Thoracic aorta (tissue), 2 donors: Measurements from ENCODE around the gene NEURL1. TPM values are rescaled to one million over a fixed set of nuclear protein-coding genes. Genes with fewer than 3 reads are reported as not detected.

Source experiments
- ATAC-seq: fragments of 150-250 bp; one replicate; pipeline ENCODE4 v1.8.0; 2017; ENCODE audit warnings: low read depth; ENCODE audit not compliant: insufficient number of reproducible peaks, low FRiP score
- DNase-seq: peaks from one replicate; pipeline ENCODE4 v3.0.0-alpha.2; 2020; ENCODE audit warnings: low spot score
- H3K27ac ChIP-seq, 2 donors: fragments of 200-600 bp; sonication (generic); 1 replicate in 1 of 2; 2 replicates in 1 of 2; pipeline ENCODE4 v1.5.1; 2016; ENCODE audit warnings: mild to moderate bottlenecking in 2 of 2, moderate library complexity in 2 of 2
- H3K27me3 ChIP-seq: fragments of 200-600 bp; sonication (generic); replicated peaks from 2 replicates; pipeline ENCODE4 v1.6.0; 2016; ENCODE audit warnings: mild to moderate bottlenecking; ENCODE audit not compliant: insufficient read depth
- H3K36me3 ChIP-seq: fragments of 200-600 bp; sonication (generic); one replicate; pipeline ENCODE4 v1.5.1; 2016
- H3K4me1 ChIP-seq, 2 donors: fragments of 200-600 bp; sonication (generic); 1 replicate in 1 of 2; 2 replicates in 1 of 2; pipeline versions ENCODE4 v1.5.1 to v1.6.0; 2016; ENCODE audit warnings: low read depth in 2 of 2, mild to moderate bottlenecking in 1 of 2; ENCODE audit not compliant: control insufficient read depth in 1 of 2
- H3K4me3 ChIP-seq: fragments of 200-600 bp; sonication (generic); 2 replicates; pipeline ENCODE4 v1.5.1; 2016; ENCODE audit warnings: mild to moderate bottlenecking
- H3K9me3 ChIP-seq: fragments of 200-600 bp; sonication (generic); 2 replicates; pipeline ENCODE4 v1.5.1; 2016
- CTCF ChIP-seq: fragments of 200-600 bp; sonication (generic); IDR thresholded peaks from one replicate; pipeline ENCODE4 v1.5.1; 2019; ENCODE audit warnings: antibody characterized with exemption
- total RNA-seq, 2 donors: library from RNA; depleted of rRNA; stranded (reverse); fragments of >200 nt; gene quantifications; one replicate each; pipeline versions ENCODE4 v1.1.0 to v1.2.3, GENCODE V29; 2016

The NEURL1 gene
- total RNA-seq, 2 donors from 2014 or later: 0.28 TPM; not detected in 1

- no peak for ATAC-seq
- Histone ChIP-seq H3K27ac (no peak overlapping the region), H3K36me3 (no peaks in the 10 kb centered on the region), H3K4me1 (peaks cover 0 to 4% of the 10 kb centered on the region in 2 donors), H3K4me3 (no peak overlapping the region), H3K9me3 (no peaks in the 10 kb centered on the region), H3K27me3 (no peaks in the 10 kb centered on the region)
- no peak for DNase-seq
- TF ChIP-seq CTCF: no peak
Measured at GRCh38 chr10:103472005-103472404, 21.5 kb upstream of the NEURL1 start.

- no peak for DNase-seq
Measured at GRCh38 chr10:103473261-103473671, 20.2 kb upstream of the NEURL1 start.

GRCh38 chr10:103474077-103474476 is 19.4 kb upstream of the NEURL1 start:
- no peaks in the 10 kb centered on the region for H3K27me3 ChIP-seq
- DNase-seq (no peak), ATAC-seq (no peak)
- H3K4me1 ChIP-seq: peaks cover 0 to 4% of the 10 kb centered on the region in 2 donors
- no peak overlapping the region for H3K4me3 ChIP-seq
- no peaks in the 10 kb centered on the region for H3K9me3 ChIP-seq
- no peaks in the 10 kb centered on the region for H3K36me3 ChIP-seq
- no peak for TF ChIP-seq CTCF
- no peak overlapping the region for H3K27ac ChIP-seq

More at GRCh38 chr10:103473261-103473671, 20.2 kb upstream of the NEURL1 start:
- Histone ChIP-seq H3K36me3 (no peaks in the 10 kb centered on the region), H3K27me3 (no peaks in the 10 kb centered on the region), H3K4me3 (no peak overlapping the region), H3K9me3 (no peaks in the 10 kb centered on the region), H3K4me1 (peaks cover 0 to 4% of the 10 kb centered on the region in 2 donors), H3K27ac (no peak overlapping the region)
- TF ChIP-seq CTCF: no peak
- no peak for ATAC-seq

GRCh38 chr10:103475437-103475836 is 18.1 kb upstream of the NEURL1 start:
- Histone ChIP-seq H3K36me3 (no peaks in the 10 kb centered on the region), H3K4me3 (no peak overlapping the region), H3K4me1 (peaks cover 0 to 4% of the 10 kb centered on the region in 2 donors), H3K27ac (no peak overlapping the region), H3K9me3 (no peaks in the 10 kb centered on the region), H3K27me3 (no peaks in the 10 kb centered on the region)
- TF ChIP-seq CTCF: no peak
- DNase-seq (no peak), ATAC-seq (no peak)

GRCh38 chr10:103476046-103476768 is 17.3 kb upstream of the NEURL1 start:
- H3K4me3 ChIP-seq: no peak overlapping the region
- DNase-seq (no peak), ATAC-seq (no peak)
- H3K27me3 ChIP-seq: no peaks in the 10 kb centered on the region
- no peaks in the 10 kb centered on the region for H3K9me3 ChIP-seq
- no peak overlapping the region for H3K27ac ChIP-seq
- peaks cover 0 to 4% of the 10 kb centered on the region in 2 donors for H3K4me1 ChIP-seq
- TF ChIP-seq CTCF: no peak
- no peaks in the 10 kb centered on the region for H3K36me3 ChIP-seq
